IMR-90 (cell line): ENCODE data around the gene NR2F2. TPM values are rescaled to one million over a fixed set of nuclear protein-coding genes. Genes with fewer than 3 reads are reported as not detected.

ENCODE experiments used
- ATAC-seq: fragments of 200-7000 bp; cut with Tn5 transposase; 2 replicates; pipeline ENCODE4 v1.9.1; 2020; ENCODE audit warnings: low read depth, mild to moderate bottlenecking, moderate library complexity
- BruUV-seq: library from RNA; stranded (reverse); fragments of 400-500 nt; replicated peaks from 2 replicates; lab custom pipeline; 2021; lab: Mats Ljungman, UMichigan
- CTCF ChIA-PET: fragments of 300-600 bp; formaldehyde crosslinking; extraction: SDS; loops from one replicate; lab custom pipeline; 2021; ENCODE audit warnings: antibody characterized with exemption; lab: Yijun Ruan, JAX
- POLR2A ChIA-PET: fragments of 300-600 bp; sonication (Branson Sonifier 250); formaldehyde crosslinking; loops from one replicate; lab custom pipeline; 2022; ENCODE audit warnings: antibody characterized with exemption; ENCODE audit not compliant: unreplicated experiment; lab: Charles Lee
- DNase-seq: peaks from one replicate; pipeline ENCODE4 v3.0.0; 2013
- H2AFZ ChIP-seq: replicated peaks from 2 replicates; pipeline ENCODE3; 2013; ENCODE audit warnings: low read length, mild to moderate bottlenecking; ENCODE audit not compliant: poor library complexity
- H2AK5ac ChIP-seq: 2 replicates; pipeline ENCODE4 v1.6.1; 2013; ENCODE audit warnings: low read depth, low read length, inconsistent platforms
- H2AK9ac ChIP-seq: replicated peaks from 2 replicates; pipeline ENCODE3; 2013; ENCODE audit warnings: mild to moderate bottlenecking, low read depth, low read length, moderate library complexity; ENCODE audit not compliant: poor library complexity
- H2BK120ac ChIP-seq: 2 replicates; pipeline ENCODE4 v1.6.1; 2013; ENCODE audit warnings: low read depth, low read length, inconsistent platforms
- H2BK15ac ChIP-seq: 3 replicates; pipeline ENCODE4 v1.6.1; 2013; ENCODE audit warnings: low read depth, low read length, inconsistent platforms
- H2BK20ac ChIP-seq: 2 replicates; pipeline ENCODE4 v1.6.1; 2013; ENCODE audit warnings: low read depth, mild to moderate bottlenecking, inconsistent platforms, low read length, moderate library complexity
- H2BK5ac ChIP-seq: 2 replicates; pipeline ENCODE4 v1.6.1; 2013; ENCODE audit warnings: mild to moderate bottlenecking, low read depth, low read length, inconsistent platforms; ENCODE audit not compliant: poor library complexity, severe bottlenecking
- H3K14ac ChIP-seq: replicated peaks from 2 replicates; pipeline ENCODE4 v1.6.1; 2013; ENCODE audit warnings: low read depth, low read length, inconsistent platforms
- H3K18ac ChIP-seq: 2 replicates; pipeline ENCODE4 v1.6.1; 2013; ENCODE audit warnings: low read depth, low read length, control low read depth
- H3K23ac ChIP-seq: 2 replicates; pipeline ENCODE4 v1.6.1; 2013; ENCODE audit warnings: low read depth, low read length, inconsistent platforms
- H3K27ac ChIP-seq: 2 replicates; pipeline ENCODE4 v1.5.1; 2013; ENCODE audit warnings: mild to moderate bottlenecking, control low read depth, low read length; ENCODE audit not compliant: insufficient read depth
- H3K27me3 ChIP-seq: 2 replicates; pipeline ENCODE4 v1.6.1; 2013; ENCODE audit warnings: low read length; ENCODE audit not compliant: control insufficient read depth, insufficient read depth
- H3K36me3 ChIP-seq: 2 replicates; pipeline ENCODE4 v1.6.1; 2013; ENCODE audit warnings: low read length, mixed read lengths; ENCODE audit not compliant: control insufficient read depth, insufficient read depth
- H3K4ac ChIP-seq: 2 replicates; pipeline ENCODE4 v1.6.1; 2013; ENCODE audit warnings: low read depth, low read length, inconsistent platforms
- H3K4me1 ChIP-seq: 2 replicates; pipeline ENCODE4 v1.6.1; 2013; ENCODE audit warnings: low read length, mixed read lengths; ENCODE audit not compliant: control insufficient read depth, insufficient read depth
- H3K4me2 ChIP-seq: 2 replicates; pipeline ENCODE4 v1.6.1; 2013; ENCODE audit warnings: low read depth, mild to moderate bottlenecking, control low read depth, low read length, moderate library complexity
- H3K4me3 ChIP-seq: 2 replicates; pipeline ENCODE4 v1.5.1; 2013; ENCODE audit warnings: low read depth, mild to moderate bottlenecking, control low read depth, low read length, moderate library complexity; ENCODE audit not compliant: insufficient read depth
- H3K56ac ChIP-seq: 2 replicates; pipeline ENCODE4 v1.6.1; 2013; ENCODE audit warnings: low read length, inconsistent platforms; ENCODE audit not compliant: insufficient read depth; ENCODE audit errors: extremely low read depth
- H3K79me1 ChIP-seq, 2 experiments: 2 replicates each; pipeline ENCODE4 v1.6.1; 2013; ENCODE audit warnings: low read length in 2 of 2, inconsistent platforms in 1 of 2, low read depth in 1 of 2
- H3K9ac ChIP-seq: 2 replicates; pipeline ENCODE4 v1.6.1; 2013; ENCODE audit warnings: low read depth, low read length, control low read depth
- H3K9me1 ChIP-seq: 2 replicates; pipeline ENCODE4 v1.6.1; 2013; ENCODE audit warnings: low read length, inconsistent platforms; ENCODE audit not compliant: insufficient read depth
- H3K9me3 ChIP-seq: 2 replicates; pipeline ENCODE4 v1.6.1; 2013; ENCODE audit warnings: low read length; ENCODE audit not compliant: control insufficient read depth, insufficient read depth
- H4K20me1 ChIP-seq: 2 replicates; pipeline ENCODE4 v1.6.1; 2013; ENCODE audit warnings: low read length, inconsistent platforms; ENCODE audit not compliant: insufficient read depth
- H4K5ac ChIP-seq: 2 replicates; pipeline ENCODE4 v1.6.1; 2013; ENCODE audit warnings: mild to moderate bottlenecking, low read depth, low read length, control low read depth
- H4K8ac ChIP-seq, 2 experiments: 2 replicates each; pipeline ENCODE4 v1.6.1; 2013; ENCODE audit warnings: low read depth in 2 of 2, low read length in 2 of 2, control low read depth in 1 of 2, inconsistent platforms in 1 of 2
- H4K91ac ChIP-seq: 2 replicates; pipeline ENCODE4 v1.6.1; 2013; ENCODE audit warnings: low read depth, low read length, inconsistent platforms; ENCODE audit not compliant: insufficient read depth
- BHLHE40 ChIP-seq: fragments of 150-350 bp; IDR thresholded peaks from 2 replicates; pipeline ENCODE4 v1.6.1; 2016; ENCODE audit warnings: mild to moderate bottlenecking, low read depth, low read length
- FOS ChIP-seq: fragments of 150-350 bp; IDR thresholded peaks from 2 replicates; pipeline ENCODE4 v1.6.1; 2016; ENCODE audit warnings: low read depth, low read length
- MAZ ChIP-seq: IDR thresholded peaks from 2 replicates; pipeline ENCODE4 v1.6.1; 2012; ENCODE audit warnings: low read depth, mild to moderate bottlenecking, low read length, improper control_type of control experiment, moderate library complexity, borderline replicate concordance
- NFE2L2 ChIP-seq: fragments of 150-350 bp; IDR thresholded peaks from 2 replicates; pipeline ENCODE4 v1.6.1; 2016; ENCODE audit warnings: low read depth, mild to moderate bottlenecking, low read length
- RAD21 ChIP-seq: IDR thresholded peaks from 2 replicates; pipeline ENCODE4 v1.6.1; 2012; ENCODE audit warnings: low read length, improper control_type of control experiment
- RCOR1 ChIP-seq: IDR thresholded peaks from 2 replicates; pipeline ENCODE4 v1.6.1; 2012; ENCODE audit warnings: mild to moderate bottlenecking, low read length, improper control_type of control experiment; ENCODE audit not compliant: insufficient replicate concordance
- RFX5 ChIP-seq: IDR thresholded peaks from 2 replicates; pipeline ENCODE4 v1.8.0; 2012; ENCODE audit warnings: low read depth, mild to moderate bottlenecking, low read length, moderate library complexity
- SMC3 ChIP-seq: fragments of 150-350 bp; IDR thresholded peaks from 2 replicates; pipeline ENCODE4 v1.6.1; 2016; ENCODE audit warnings: low read depth, mild to moderate bottlenecking, antibody characterized with exemption, low read length, moderate library complexity
- WGBS, 2 experiments: methylation state at CpG; one replicate each; pipeline versions ENCODE4 v1.1.5 to v1.1.7; 2013; ENCODE audit warnings: missing lambda C conversion rate in 2 of 2; ENCODE audit not compliant: insufficient read length in 1 of 2; ENCODE audit errors: extremely low coverage in 2 of 2; 5-methylcytosine and 5-hydroxymethylcytosine counted together
- dilution Hi-C: fragments of 300-500 bp; cut with HindIII; formaldehyde crosslinking; loops from one replicate; pipeline ENCODE4 v1.14.3; 2018; ENCODE audit warnings: low sequenced_read_pairs; ENCODE audit not compliant: unreplicated experiment
- in situ Hi-C: fragments of 300-500 bp; cut with MboI; formaldehyde crosslinking; loops from 3 replicates; pipeline ENCODE4 v1.14.3; 2019; ENCODE audit warnings: low sequenced_read_pairs, inconsistent platforms, mixed read lengths
- intact Hi-C: fragments of 100-400 bp; cut with micrococcal nuclease; formaldehyde crosslinking; loops from 2 replicates; pipeline ENCODE4 v1.10.0; 2022
- polyA plus RNA-seq, 3 experiments: library from polyadenylated mRNA; depleted of rRNA; stranded (reverse); fragments of >200 nt; gene quantifications; 2 replicates each; pipeline ENCODE4 v1.2.3, GENCODE V29; 2012; ENCODE audit warnings: low replicate concordance in 1 of 3
- total RNA-seq: library from RNA; depleted of rRNA; stranded (reverse); fragments of >200 nt; gene quantifications from 2 replicates; pipeline ENCODE4 v1.2.3, GENCODE V29; 2012
- TF ChIP-seq, protein P1 (sequence below): fragments of 150-350 bp; IDR thresholded peaks from 2 replicates; pipeline ENCODE4 v1.6.1; 2016; ENCODE audit warnings: low read depth, mild to moderate bottlenecking, low read length, moderate library complexity, borderline replicate concordance

The NR2F2 gene
- total and polyA plus RNA-seq, 2 of the 4 experiments (the other 2 are of a cell fraction), result 20.3 to 161 TPM

- no peak overlapping the region for H2BK15ac ChIP-seq
- peaks cover 17% of the 10 kb centered on the region for H3K36me3 ChIP-seq
- H3K14ac ChIP-seq, result no peak overlapping the region; the same call in 1 of the 2 replicates
- H3K27me3 ChIP-seq, result no peaks in the 10 kb centered on the region
- intact Hi-C loops, result loop anchor here (5.0 to 10.0 kb wide), 8 partner anchors 147 to 922 kb away; no protein-coding TSS in a partner anchor
- dilution Hi-C loops, result no loop called here
- H3K23ac ChIP-seq, result peak overlapping the region; percentile 87
- H3K27ac ChIP-seq, result peak overlapping the region; percentile 58; the same call in 1 of the 2 replicates
- H3K4me1 ChIP-seq, result peaks cover 9% of the 10 kb centered on the region
- H3K18ac ChIP-seq, result peak overlapping the region; percentile 31; the same call in 1 of the 2 replicates
- peaks cover 13% of the 10 kb centered on the region for H4K20me1 ChIP-seq
- ATAC-seq (no peak), DNase-seq (no peak)
- peak overlapping the region; percentile 83 for H2BK120ac ChIP-seq
- peak overlapping the region; percentile 20; the same call in 1 of the 2 replicates for H3K4me3 ChIP-seq
- in situ Hi-C loops, result loop anchor here (5.0 to 25.0 kb wide), 2 partner anchors 767 to 1072 kb away; no protein-coding TSS in a partner anchor
- no peak overlapping the region for H2AFZ ChIP-seq
- peak overlapping the region; percentile 67; the same call in 1 of the 2 replicates for H3K56ac ChIP-seq
- H3K4ac ChIP-seq, result peak overlapping the region; percentile 85; the same call in 1 of the 2 replicates
- POLR2A ChIA-PET, result interaction anchor here (0.6 kb wide), 1 partner anchor 76 kb away, joined by 5 read pairs; no protein-coding TSS in a partner anchor
- no peak overlapping the region for H2AK5ac ChIP-seq
- H3K4me2 ChIP-seq, result peak overlapping the region; percentile 99
- BruUV-seq, result no TSS peak
- peak overlapping the region; percentile 41; the same call in 1 of the 2 replicates for H4K91ac ChIP-seq
- H3K79me1 ChIP-seq, result peaks cover 6 to 18% of the 10 kb centered on the region in 2 experiments; a peak in 3 of 4 replicates
- H2BK20ac ChIP-seq, result peak overlapping the region; percentile 52; the same call in 1 of the 2 replicates
- no peaks in the 10 kb centered on the region for H3K9me3 ChIP-seq
- WGBS, 2 experiments, result no CpG with 5 or more reads among the region's 2 CpGs
- CTCF ChIA-PET, result interaction anchor here (0.6 to 1.3 kb wide), 4 partner anchors 14 to 1051 kb away, joined by 3 to 5 read pairs (median 4); no protein-coding TSS in a partner anchor
- TF ChIP-seq, protein P1, sequence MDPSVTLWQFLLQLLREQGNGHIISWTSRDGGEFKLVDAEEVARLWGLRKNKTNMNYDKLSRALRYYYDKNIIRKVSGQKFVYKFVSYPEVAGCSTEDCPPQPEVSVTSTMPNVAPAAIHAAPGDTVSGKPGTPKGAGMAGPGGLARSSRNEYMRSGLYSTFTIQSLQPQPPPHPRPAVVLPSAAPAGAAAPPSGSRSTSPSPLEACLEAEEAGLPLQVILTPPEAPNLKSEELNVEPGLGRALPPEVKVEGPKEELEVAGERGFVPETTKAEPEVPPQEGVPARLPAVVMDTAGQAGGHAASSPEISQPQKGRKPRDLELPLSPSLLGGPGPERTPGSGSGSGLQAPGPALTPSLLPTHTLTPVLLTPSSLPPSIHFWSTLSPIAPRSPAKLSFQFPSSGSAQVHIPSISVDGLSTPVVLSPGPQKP, result no peak
- TF ChIP-seq MAZ, result no peak
- no peak for TF ChIP-seq FOS
- TF ChIP-seq NFE2L2, result no peak
- no peak for TF ChIP-seq RAD21
- TF ChIP-seq RCOR1, result no peak
- TF ChIP-seq SMC3, result no peak
- no peak for TF ChIP-seq BHLHE40
- no peak for TF ChIP-seq RFX5
- H4K8ac ChIP-seq, result peak overlapping the region in 1 of 2 experiments; percentile 86; a peak in 2 of 4 replicates
- H3K9me1 ChIP-seq, result no peaks in the 10 kb centered on the region
- peak overlapping the region; percentile 94 for H2BK5ac ChIP-seq
- no peak overlapping the region for H2AK9ac ChIP-seq
- H3K9ac ChIP-seq, result peak overlapping the region; percentile 79; the same call in 1 of the 2 replicates
- H4K5ac ChIP-seq, result no peak overlapping the region
Observed at GRCh38 chr15:96328877-96329195, 1.7 kb upstream of the NR2F2 start.
